Dedifferentiated amniotic fluid mesenchymal stem cell (primary cell): ENCODE results near the gene AGTPBP1.
"Not testable (repeated sequence)": the region's sequence is repeated elsewhere in the genome, so short reads cannot be mapped to it uniquely, and the experiment has no call there.

ENCODE experiments used
- DNase-seq: peaks from one replicate; pipeline ENCODE4 v3.0.0-alpha.2; 2016; ENCODE audit errors: extremely low spot score

Gene AGTPBP1

DNA sequence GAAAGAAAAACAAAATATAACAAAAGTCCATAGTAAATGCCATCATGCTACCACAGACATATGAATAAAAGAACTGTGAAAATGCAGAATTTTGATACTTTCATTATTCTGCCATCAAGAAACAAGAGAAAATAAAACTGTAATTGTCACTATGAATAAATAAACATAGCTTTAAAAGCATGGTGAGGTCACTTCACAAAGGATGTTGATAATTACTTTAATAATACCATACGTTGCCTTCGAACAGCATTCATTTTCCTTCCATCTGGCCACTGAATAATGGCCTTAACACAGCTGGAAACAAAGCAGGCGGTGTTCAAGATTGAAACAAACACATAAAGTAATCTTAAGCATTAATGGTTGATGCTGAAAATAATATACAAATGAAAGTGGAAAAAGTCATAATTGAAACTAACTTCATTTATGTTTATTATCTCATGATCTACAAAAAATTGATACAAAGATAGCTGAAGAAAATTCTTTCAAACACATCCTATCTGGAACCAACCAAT lies 102.0 kb downstream of the AGTPBP1 start:
- DNase-seq: no peak

GRCh38 chr9:85631809-85632208 lies 109.9 kb downstream of the AGTPBP1 start:
- DNase-seq: no peak

GRCh38 chr9:85630676-85631075 lies 111.1 kb downstream of the AGTPBP1 start:
- DNase-seq: no peak

GRCh38 chr9:85617141-85617670 lies 124.5 kb downstream of the AGTPBP1 start:
- no peak for DNase-seq

DNA sequence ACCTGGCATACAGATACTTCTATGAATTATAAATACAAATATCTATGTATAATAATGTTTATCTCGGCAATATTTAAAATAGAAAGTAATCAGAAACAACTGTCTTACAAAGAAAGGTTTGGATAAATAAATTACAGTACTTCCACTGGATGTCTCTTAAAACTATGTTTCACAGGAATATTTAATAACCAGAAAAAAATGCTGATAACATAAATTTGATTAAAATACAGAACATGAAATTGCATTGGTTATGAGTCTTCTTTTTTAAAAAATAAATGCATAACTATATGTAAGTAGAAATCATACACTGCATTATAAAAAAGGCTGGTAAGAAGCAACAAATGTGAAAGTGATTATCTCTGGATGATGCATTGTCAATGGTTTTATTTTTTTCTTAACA lies 126.0 kb downstream of the AGTPBP1 start:
- DNase-seq: no peak

DNA sequence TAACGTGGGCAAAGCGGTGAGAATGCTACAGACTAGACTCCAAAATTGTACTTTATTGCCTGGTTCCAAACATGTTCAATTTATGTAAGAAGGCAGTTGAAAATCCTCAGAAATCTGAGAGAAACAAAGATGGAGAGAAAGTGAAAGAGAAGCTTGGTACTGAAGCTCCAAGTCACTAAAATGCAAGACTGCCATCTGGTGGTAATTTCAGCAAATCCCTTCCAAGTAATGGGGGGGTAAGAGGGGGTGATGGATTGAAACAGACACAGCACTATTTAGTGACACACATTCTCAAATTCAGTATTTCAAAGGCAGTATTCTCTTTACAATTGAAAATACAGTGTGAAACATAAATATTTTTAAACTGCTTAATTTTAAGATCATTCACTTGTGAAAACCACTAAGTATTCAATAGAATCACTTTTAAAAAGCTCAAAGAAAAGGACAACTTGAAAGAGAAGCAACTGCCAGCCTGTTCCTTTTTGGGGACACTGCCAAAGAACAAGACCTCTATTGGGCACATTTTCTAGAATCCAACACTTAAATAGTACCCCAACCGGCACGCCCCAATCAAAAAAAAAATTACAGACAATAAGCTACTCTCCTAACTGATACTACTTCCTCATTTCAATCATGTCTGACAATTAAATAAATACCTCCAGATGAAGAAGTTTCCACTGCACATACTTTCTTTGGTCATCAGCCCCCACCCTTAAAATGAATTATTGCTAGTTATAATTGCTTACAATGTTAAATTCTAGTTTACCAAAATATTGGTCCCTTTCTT lies 131.5 kb downstream of the AGTPBP1 start:
- peak; percentile 91 for DNase-seq

DNA sequence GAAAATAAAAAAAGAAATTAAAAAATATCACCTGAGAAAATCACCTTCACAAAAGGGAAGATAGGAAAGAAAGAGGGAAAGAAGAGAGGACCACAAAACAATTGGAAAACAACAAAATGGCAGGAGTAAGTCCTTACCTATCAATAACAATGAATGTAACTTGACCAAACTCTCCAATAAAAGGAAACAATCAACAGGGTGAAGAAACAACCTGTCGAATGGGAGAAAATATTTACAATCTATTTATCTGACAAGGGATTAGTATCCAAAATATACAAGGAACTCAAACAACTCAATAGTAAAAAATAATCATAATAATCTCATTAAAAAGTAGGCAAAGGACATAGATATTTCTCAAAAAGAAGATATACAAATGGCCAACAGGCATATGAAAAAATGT lies 135.8 kb downstream of the AGTPBP1 start:
- no peak for DNase-seq

- DNase-seq: no peak
Observed at GRCh38 chr9:85603936-85604335, 137.8 kb downstream of the AGTPBP1 start.

- no peak for DNase-seq
Observed at GRCh38 chr9:85602742-85603141, 139.0 kb downstream of the AGTPBP1 start.

- no peak for DNase-seq
Observed at GRCh38 chr9:85600675-85601263, 141.0 kb downstream of the AGTPBP1 start.

GRCh38 chr9:85599540-85600105 lies 142.1 kb downstream of the AGTPBP1 start:
- no peak for DNase-seq

DNA sequence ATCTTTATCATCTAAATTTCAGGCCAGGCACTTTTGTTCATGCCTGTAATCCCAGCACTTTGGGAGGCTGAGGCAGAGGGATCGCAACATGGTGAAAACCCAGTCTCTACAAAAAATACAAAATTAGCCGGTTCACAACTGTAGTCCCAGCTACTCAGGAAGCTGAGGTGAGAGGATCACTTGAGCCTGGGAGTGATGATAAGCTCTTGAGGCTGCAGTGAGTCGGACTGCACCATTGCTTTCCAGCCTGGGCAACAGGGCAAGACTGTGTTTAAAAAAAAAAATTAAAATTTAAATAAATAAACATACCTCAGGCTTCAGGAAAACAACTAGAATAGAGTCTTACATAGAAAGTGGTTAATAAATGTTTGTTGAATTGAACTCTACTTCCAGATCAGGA lies 147.4 kb downstream of the AGTPBP1 start:
- DNase-seq: no peak

- no peak for DNase-seq
Observed at GRCh38 chr9:85586684-85587083, 155.1 kb downstream of the AGTPBP1 start.

- no peak for DNase-seq
Observed at GRCh38 chr9:85577353-85577952, 164.3 kb downstream of the AGTPBP1 start.

DNA sequence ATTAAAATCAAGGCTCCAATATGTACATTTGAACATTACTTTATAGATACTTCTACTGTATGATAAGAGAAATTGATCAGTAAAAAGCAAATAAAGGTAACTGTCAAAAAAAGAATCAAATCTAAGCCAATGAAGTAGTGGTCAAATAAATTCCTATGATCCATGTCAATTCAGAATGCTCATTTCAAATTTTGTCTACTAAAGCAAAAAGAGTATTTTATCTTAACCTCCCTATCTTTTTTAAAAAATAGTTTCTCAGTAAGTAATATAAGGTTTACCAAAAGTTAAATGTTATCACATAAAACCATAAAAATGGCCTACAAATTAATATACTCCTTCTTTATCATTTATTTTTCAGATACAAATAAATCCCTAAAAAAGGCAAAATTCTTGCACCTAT lies 165.9 kb downstream of the AGTPBP1 start:
- DNase-seq: no peak

DNA sequence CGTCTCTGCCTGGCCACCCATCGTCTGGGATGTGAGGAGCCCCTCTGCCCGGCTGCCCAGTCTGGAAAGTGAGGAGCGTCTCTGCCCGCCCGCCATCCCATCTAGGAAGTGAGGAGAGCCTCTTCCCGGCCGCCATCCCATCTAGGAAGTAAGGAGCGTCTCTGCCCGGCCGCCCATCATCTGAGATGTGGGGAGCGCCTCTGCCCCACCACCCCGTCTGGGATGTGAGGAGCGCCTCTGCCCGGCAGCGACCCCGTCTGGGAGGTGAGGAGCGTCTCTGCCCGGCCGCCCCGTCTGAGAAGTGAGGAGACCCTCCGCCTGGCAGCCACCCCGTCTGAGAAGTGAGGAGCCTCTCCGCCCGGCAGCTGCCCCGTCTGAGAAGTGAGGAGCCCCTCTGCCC lies 168.2 kb downstream of the AGTPBP1 start:
- DNase-seq: not testable (repeated sequence)

DNA sequence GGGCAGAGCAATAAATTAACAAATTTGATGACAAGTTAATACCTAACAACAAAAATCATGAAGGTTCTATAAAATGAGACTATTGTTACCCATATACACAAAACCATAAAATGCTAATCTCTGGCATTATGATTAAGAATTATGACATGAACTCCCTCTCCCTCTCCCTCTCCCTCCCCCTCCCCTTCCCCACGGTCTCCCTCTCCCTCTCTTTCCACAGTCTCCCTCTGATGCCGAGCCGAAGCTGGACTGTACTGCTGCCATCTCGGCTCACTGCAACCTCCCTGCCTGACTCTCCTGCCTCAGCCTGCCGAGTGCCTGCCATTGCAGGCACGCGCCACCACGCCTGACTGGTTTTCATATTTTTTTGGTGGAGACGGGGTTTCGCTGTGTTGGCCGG lies 168.8 kb downstream of the AGTPBP1 start:
- DNase-seq: not testable (repeated sequence)

DNA sequence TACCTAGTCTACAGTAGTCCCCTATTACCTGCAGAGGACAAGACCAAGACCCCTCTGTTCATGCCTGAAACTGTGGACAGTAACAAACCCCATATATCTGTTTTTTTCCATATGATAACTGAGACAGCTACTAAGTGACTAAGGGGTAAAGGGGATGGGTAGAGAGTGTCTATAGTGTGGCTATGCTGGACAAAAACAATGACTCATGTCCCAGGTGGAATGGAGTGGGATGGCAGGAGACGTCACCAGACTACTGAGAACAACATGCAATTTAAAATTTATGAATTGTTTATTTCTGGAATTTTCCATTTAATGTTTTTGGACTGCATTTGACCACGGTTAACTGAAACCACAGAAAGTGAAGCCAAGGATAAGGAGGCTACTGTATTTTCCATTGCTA lies 171.8 kb downstream of the AGTPBP1 start:
- no peak for DNase-seq

DNA sequence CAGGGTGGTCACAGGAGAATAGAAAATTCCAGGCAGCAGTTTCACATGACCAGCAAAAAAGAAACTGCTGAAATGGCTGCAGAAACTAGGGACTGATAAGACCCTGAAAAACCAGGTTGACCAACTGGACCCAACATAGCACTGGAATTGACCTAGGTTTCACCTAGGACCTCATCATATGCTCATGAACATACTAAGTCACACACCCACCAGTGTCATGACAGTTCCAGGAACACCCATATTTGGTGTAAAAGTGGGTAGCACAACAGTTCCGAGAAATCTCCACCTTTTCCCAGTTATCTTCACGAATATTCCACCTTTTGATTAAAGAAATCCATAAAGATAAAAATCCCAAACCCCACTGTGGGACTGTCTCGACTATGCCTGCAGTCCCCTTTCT lies 182.2 kb downstream of the AGTPBP1 start:
- no peak for DNase-seq

GRCh38 chr9:85554349-85554748 lies 187.4 kb downstream of the AGTPBP1 start:
- no peak for DNase-seq

DNA sequence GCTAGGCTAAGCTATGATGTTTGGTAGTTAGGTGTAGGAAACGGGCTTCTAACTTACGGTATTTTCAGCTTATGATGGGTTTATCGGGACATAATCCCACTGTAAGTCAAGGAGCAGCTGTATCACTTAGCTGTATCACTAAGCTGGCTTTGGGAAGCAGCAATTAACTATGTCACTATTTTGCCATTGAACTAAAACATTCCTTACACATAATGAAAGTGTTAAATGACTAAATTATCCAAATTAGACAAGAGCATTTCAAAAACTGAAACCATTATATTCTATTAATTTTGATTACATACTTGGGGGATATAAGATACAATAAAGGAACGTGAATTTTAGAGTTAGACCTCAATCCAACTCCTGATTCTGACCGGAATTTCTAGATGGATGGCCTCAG lies 188.3 kb downstream of the AGTPBP1 start:
- no peak for DNase-seq

- DNase-seq: no peak
Observed at GRCh38 chr9:85547599-85547998, 194.2 kb downstream of the AGTPBP1 start.
